ENCODE results near the gene TAAR2. TPM values are rescaled to one million over a fixed set of nuclear protein-coding genes. Genes with fewer than 3 reads are reported as not detected.
"Not testable (repeated sequence)": the region's sequence is repeated elsewhere in the genome, so short reads cannot be mapped to it uniquely, and the experiment has no call there.

TAAR2 gene
- total and polyA plus RNA-seq, 2 of the 13 experiments (the other 11 are each of a cell fraction or from before 2014, with no cell fraction given): not detected

GRCh38 chr6:132643547-132643946 is 19.5 kb upstream of the TAAR2 start:
- in situ Hi-C loops (cut with HindIII; ENCODE audit: extremely low pct_ligation_motif_present, low pct_unique_long_range_greater_than_20kb): no loop called here
- Histone ChIP-seq H3K4me1 (ENCODE audit: insufficient read depth, low read length) (no peaks in the 10 kb centered on the region), H4K20me1 (ENCODE audit: insufficient read depth, low read length) (no peaks in the 10 kb centered on the region), H3K27ac (ENCODE audit: extremely low read length, insufficient read depth, low read length) (no peak overlapping the region), H2AFZ (ENCODE audit: low read length) (no peak overlapping the region), H3K4me2 (ENCODE audit: low read depth, low read length) (no peak overlapping the region), H3K27me3 (ENCODE audit: control insufficient read depth in 1 of 2, insufficient read depth in 2 of 2, low read length in 2 of 2) (no peaks in the 10 kb centered on the region), H3K9ac (ENCODE audit: insufficient read depth, low read depth, low read length) (no peak overlapping the region), H3K4me3 (replicated peaks in 1 of 3; ENCODE audit: insufficient read depth in 1 of 3, low read depth in 2 of 3, low read length in 3 of 3) (no peak overlapping the region), H3K9me3 (ENCODE audit: low read length) (no peaks in the 10 kb centered on the region), H3K79me2 (ENCODE audit: insufficient read depth, low read length) (no peaks in the 10 kb centered on the region), H3K36me3 (replicated peaks in 1 of 2; ENCODE audit: control insufficient read depth in 1 of 2, insufficient read depth in 2 of 2, low read length in 2 of 2) (no peaks in the 10 kb centered on the region)
- TF ChIP-seq HES4 (CRISPR knock-in tag; IDR thresholded peaks at IDR 0.05; ENCODE audit: borderline replicate concordance): no peak
- WGBS (ENCODE audit: low lambda C conversion rate): 31% methylated on average over 3 of the region's 3 CpGs
- ChIA-PET CTCF (ENCODE audit: low intra/inter-chr PET ratio, low total read pairs) (no interaction called here), POLR2A (no interaction called here)
- intact Hi-C loops (cut with micrococcal nuclease; ENCODE audit: unreplicated experiment): loop anchor here (5.0 kb wide), 1 partner anchor 46 kb away; no protein-coding TSS in a partner anchor
- ATAC-seq (no peak), DNase-seq (ENCODE audit: low spot score) (no peak), FAIRE-seq (no peak)
- BruUV-seq (replicated peaks): no TSS peak

GRCh38 chr6:132637135-132637534 is 13.1 kb upstream of the TAAR2 start:
- DNase-seq (ENCODE audit: low spot score); H3K9ac ChIP-seq (ENCODE audit: insufficient read depth, low read depth, low read length); H3K36me3 ChIP-seq (replicated peaks in 1 of 2; ENCODE audit: control insufficient read depth in 1 of 2, insufficient read depth in 2 of 2, low read length in 2 of 2); H3K79me2 ChIP-seq (ENCODE audit: insufficient read depth, low read length); CTCF ChIA-PET (ENCODE audit: low intra/inter-chr PET ratio, low total read pairs); POLR2A ChIA-PET; FAIRE-seq; H3K4me2 ChIP-seq (ENCODE audit: low read depth, low read length); H2AFZ ChIP-seq (ENCODE audit: low read length); BruUV-seq (replicated peaks); H3K9me3 ChIP-seq (ENCODE audit: low read length); H3K27ac ChIP-seq (ENCODE audit: extremely low read length, insufficient read depth, low read length); H3K27me3 ChIP-seq (ENCODE audit: control insufficient read depth in 1 of 2, insufficient read depth in 2 of 2, low read length in 2 of 2); in situ Hi-C loops (cut with HindIII; ENCODE audit: extremely low pct_ligation_motif_present, low pct_unique_long_range_greater_than_20kb); ATAC-seq; H3K4me3 ChIP-seq (replicated peaks in 1 of 3; ENCODE audit: insufficient read depth in 1 of 3, low read depth in 2 of 3, low read length in 3 of 3); H4K20me1 ChIP-seq (ENCODE audit: insufficient read depth, low read length); intact Hi-C loops (cut with micrococcal nuclease; ENCODE audit: unreplicated experiment): not testable (repeated sequence)
- WGBS (ENCODE audit: low lambda C conversion rate): 13% methylated on average over 1 of the region's 1 CpG
- peaks cover 20% of the 10 kb centered on the region for H3K4me1 ChIP-seq (ENCODE audit: insufficient read depth, low read length)

- BruUV-seq (replicated peaks); POLR2A ChIA-PET; H3K36me3 ChIP-seq (replicated peaks in 1 of 2; ENCODE audit: control insufficient read depth in 1 of 2, insufficient read depth in 2 of 2, low read length in 2 of 2); H3K79me2 ChIP-seq (ENCODE audit: insufficient read depth, low read length); intact Hi-C loops (cut with micrococcal nuclease; ENCODE audit: unreplicated experiment); H3K9me3 ChIP-seq (ENCODE audit: low read length); H4K20me1 ChIP-seq (ENCODE audit: insufficient read depth, low read length); FAIRE-seq; H3K27ac ChIP-seq (ENCODE audit: extremely low read length, insufficient read depth, low read length); H3K9ac ChIP-seq (ENCODE audit: insufficient read depth, low read depth, low read length); H2AFZ ChIP-seq (ENCODE audit: low read length); H3K27me3 ChIP-seq (ENCODE audit: control insufficient read depth in 1 of 2, insufficient read depth in 2 of 2, low read length in 2 of 2); in situ Hi-C loops (cut with HindIII; ENCODE audit: extremely low pct_ligation_motif_present, low pct_unique_long_range_greater_than_20kb); CTCF ChIA-PET (ENCODE audit: low intra/inter-chr PET ratio, low total read pairs); TF ChIP-seq EP300 (CRISPR knock-in tag; IDR thresholded peaks at IDR 0.05; ENCODE audit: borderline replicate concordance); HNF4G (CRISPR knock-in tag; IDR thresholded peaks at IDR 0.05; ENCODE audit: borderline replicate concordance, low read depth): not testable (repeated sequence)
- H3K4me3 ChIP-seq (replicated peaks in 1 of 3; ENCODE audit: insufficient read depth in 1 of 3, low read depth in 2 of 3, low read length in 3 of 3): peak overlapping the region in 1 of 3 experiments; percentile 54; a peak in 2 of 6 replicates
- ATAC-seq: peak; percentile 77
- H3K4me2 ChIP-seq (ENCODE audit: low read depth, low read length): peak overlapping the region; percentile 76
- DNase-seq (ENCODE audit: low spot score): peak; percentile 16
- H3K4me1 ChIP-seq (ENCODE audit: insufficient read depth, low read length): peaks cover 20% of the 10 kb centered on the region
- 6% methylated on average over 3 of the region's 3 CpGs for WGBS (ENCODE audit: low lambda C conversion rate)
- TF ChIP-seq NFE2L2 (IDR thresholded peaks at IDR 0.05; ENCODE audit: low read length) (peak; percentile 90), NFE2 (CRISPR knock-in tag; IDR thresholded peaks at IDR 0.05) (peak; percentile 37; the same call in 1 of the 2 replicates), MAFK (conservative IDR thresholded peaks at IDR 0.05 in 1 of 2, IDR thresholded peaks at IDR 0.05 in 1 of 2; ENCODE audit: low read length in 2 of 2) (peak; percentile 88 to 92), EP300 (IDR thresholded peaks at IDR 0.05; ENCODE audit: low read depth in 2 of 2, low read length in 2 of 2) (0 out of 4 replicates have a peak, but pooled peaks of 1 of the 2 experiments have one; percentile 26), MAFG (CRISPR knock-in tag; IDR thresholded peaks at IDR 0.05) (peak; percentile 55; the same call in 1 of the 2 replicates), EHMT2 (IDR thresholded peaks at IDR 0.05; ENCODE audit: borderline replicate concordance, low read depth, low read length) (peak; percentile 75; the same call in 1 of the 2 replicates), HNF4G (IDR thresholded peaks at IDR 0.05; ENCODE audit: borderline replicate concordance, low read depth, low read length) (0 out of 2 replicates have a peak, but pooled peaks have one; percentile 38)
Measured at GRCh38 chr6:132635906-132636305, 11.8 kb upstream of the TAAR2 start.
